ENCODE results near the gene SMARCD1.
"Not testable (repeated sequence)": the region's sequence is repeated elsewhere in the genome, so short reads cannot be mapped to it uniquely, and the experiment has no call there.

The SMARCD1 gene

GRCh38 chr12:50078281-50078680 is 6.9 kb upstream of the SMARCD1 start:
- DNase-seq: no peak

- no peak for DNase-seq
These were observed 5.4 kb upstream of the SMARCD1 start for GRCh38 chr12:50079771-50080170.

- no peak for DNase-seq
These were observed 3.9 kb upstream of the SMARCD1 start for GRCh38 chr12:50081096-50081808.

- no peak for DNase-seq
These were observed 2.5 kb upstream of the SMARCD1 start for GRCh38 chr12:50082644-50083043.

GRCh38 chr12:50083301-50083700 is 1.8 kb upstream of the SMARCD1 start:
- DNase-seq: no peak

- DNase-seq: not testable (repeated sequence)
These were observed 750 bp upstream of the SMARCD1 start for GRCh38 chr12:50084409-50084774.

- DNase-seq: no peak
These were observed 502 bp downstream of the SMARCD1 start for GRCh38 chr12:50085615-50086072.

GRCh38 chr12:50086148-50086547 is 1.0 kb downstream of the SMARCD1 start:
- DNase-seq: no peak

- DNase-seq: no peak
These were observed 2.0 kb downstream of the SMARCD1 start for GRCh38 chr12:50087151-50087550.

GRCh38 chr12:50087995-50088394 is 2.9 kb downstream of the SMARCD1 start:
- no peak for DNase-seq

- peak; percentile 53 for DNase-seq
These were observed 3.6 kb downstream of the SMARCD1 start for GRCh38 chr12:50088577-50089335.

GRCh38 chr12:50089730-50090129 is 4.6 kb downstream of the SMARCD1 start:
- no peak for DNase-seq

- DNase-seq: no peak
These were observed 5.2 kb downstream of the SMARCD1 start for GRCh38 chr12:50090391-50090790.

GRCh38 chr12:50097952-50098351 is 12.8 kb downstream of the SMARCD1 start:
- no peak for DNase-seq

GRCh38 chr12:50099302-50100008 is 14.3 kb downstream of the SMARCD1 start:
- no peak for DNase-seq

- DNase-seq: no peak
These were observed 15.4 kb downstream of the SMARCD1 start for GRCh38 chr12:50100561-50100960.

- peak; percentile 14 for DNase-seq
These were observed 16.5 kb downstream of the SMARCD1 start for GRCh38 chr12:50101663-50102062.

GRCh38 chr12:50102131-50102531 is 17.0 kb downstream of the SMARCD1 start:
- no peak for DNase-seq

GRCh38 chr12:50102646-50103309 is 17.6 kb downstream of the SMARCD1 start:
- DNase-seq: no peak

- DNase-seq: no peak
These were observed 18.2 kb downstream of the SMARCD1 start for GRCh38 chr12:50103351-50103750.

GRCh38 chr12:50103767-50104321 is 18.7 kb downstream of the SMARCD1 start, which contains the start of gene GPD1:
Gene GPD1 (plus strand): TSS chr12:50104008. CDS start chr12:50104051, 43 bp downstream.
- DNase-seq: peak; percentile 83

All from NCI-H2171 (cell line).